ENCODE measurements around the gene UBLCP1.

The UBLCP1 gene

GRCh38 chr5:159313197-159313596 lies 50.1 kb downstream of the UBLCP1 start:
- no peak for DNase-seq (ENCODE audit: low spot score)

- DNase-seq (ENCODE audit: low spot score) = peak; percentile 58
Observed at GRCh38 chr5:159316519-159317383, 53.7 kb downstream of the UBLCP1 start.

GRCh38 chr5:159317849-159318248 lies 54.8 kb downstream of the UBLCP1 start:
- no peak for DNase-seq (ENCODE audit: low spot score)

GRCh38 chr5:159318448-159318847 lies 55.4 kb downstream of the UBLCP1 start:
- DNase-seq (ENCODE audit: low spot score) = no peak

- no peak for DNase-seq (ENCODE audit: low spot score)
Observed at GRCh38 chr5:159319363-159319762, 56.3 kb downstream of the UBLCP1 start.

GRCh38 chr5:159319832-159320231 lies 56.7 kb downstream of the UBLCP1 start:
- no peak for DNase-seq (ENCODE audit: low spot score)

- DNase-seq (ENCODE audit: low spot score) = no peak
Observed at GRCh38 chr5:159322180-159322579, 59.1 kb downstream of the UBLCP1 start.

- DNase-seq (ENCODE audit: low spot score) = no peak
Observed at GRCh38 chr5:159324102-159324755, 61.1 kb downstream of the UBLCP1 start.

GRCh38 chr5:159324986-159325385 lies 61.9 kb downstream of the UBLCP1 start:
- no peak for DNase-seq (ENCODE audit: low spot score)

- DNase-seq (ENCODE audit: low spot score) = no peak
Observed at GRCh38 chr5:159330131-159330800, 67.2 kb downstream of the UBLCP1 start, which contains the start of gene IL12B. IL12B (minus strand) TSS chr5:159330487; CDS start chr5:159326782, 3,705 bp downstream.

GRCh38 chr5:159331093-159331973 lies 68.2 kb downstream of the UBLCP1 start:
- DNase-seq (ENCODE audit: low spot score) = peak; percentile 40

GRCh38 chr5:159332800-159333544 lies 69.9 kb downstream of the UBLCP1 start:
- peak; percentile 79 for DNase-seq (ENCODE audit: low spot score)

- DNase-seq (ENCODE audit: low spot score) = peak; percentile 28
Observed at GRCh38 chr5:159333545-159333925, 70.4 kb downstream of the UBLCP1 start.
